GM21515 (cell line): ENCODE results near the gene CNNM4.

Experiments used
- ATAC-seq: cut with Tn5 transposase; IDR thresholded peaks from one replicate; pipeline ENCODE4 v1.9.1; 2021; ENCODE audit not compliant: unreplicated experiment

Gene CNNM4

DNA sequence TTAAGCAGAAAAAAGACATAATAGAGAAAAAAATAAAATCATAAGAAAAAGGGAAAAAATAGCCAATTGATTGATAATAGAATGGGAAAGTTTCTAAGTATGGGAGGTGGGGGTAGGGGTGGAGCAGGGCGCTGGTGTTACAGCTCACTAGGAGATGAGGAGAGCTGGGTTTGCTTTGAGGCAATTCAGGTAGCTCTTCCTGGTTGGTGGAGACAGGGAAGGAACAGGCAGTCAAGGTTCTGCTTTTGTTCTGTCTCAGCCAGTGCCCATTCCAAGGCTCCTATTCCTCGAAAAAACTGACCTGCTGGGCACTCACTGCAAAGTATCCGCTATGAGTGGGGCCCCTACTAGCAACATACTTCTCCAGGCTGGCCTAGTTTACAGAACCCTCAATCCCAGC is 1.7 kb upstream of the CNNM4 start:
- no peak for ATAC-seq

DNA sequence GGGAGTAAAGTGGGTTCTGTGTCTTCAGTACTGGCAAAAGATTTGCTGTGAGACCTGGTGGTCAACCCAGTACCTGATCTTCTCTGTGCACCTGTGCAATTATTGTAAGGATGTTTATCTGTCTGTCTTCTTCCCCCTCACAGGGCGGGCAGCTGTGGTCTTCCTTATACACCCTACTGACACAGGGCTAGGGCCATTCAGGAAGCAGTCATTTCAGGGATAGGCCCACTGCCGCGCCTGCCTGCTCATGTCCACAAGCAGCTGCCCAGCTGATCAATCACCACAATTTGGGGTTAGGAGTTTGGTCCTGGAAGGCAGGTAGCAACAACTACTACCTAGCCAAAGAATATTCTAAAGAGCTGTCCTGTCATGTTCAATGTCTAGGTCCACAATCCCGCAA is 1.2 kb upstream of the CNNM4 start:
- ATAC-seq, result no peak

GRCh38 chr2:96760986-96761832 is 507 bp downstream of the CNNM4 start:
- ATAC-seq, result peak; percentile 9

- ATAC-seq, result no peak
Measured at GRCh38 chr2:96762529-96763311, 2.0 kb downstream of the CNNM4 start.

DNA sequence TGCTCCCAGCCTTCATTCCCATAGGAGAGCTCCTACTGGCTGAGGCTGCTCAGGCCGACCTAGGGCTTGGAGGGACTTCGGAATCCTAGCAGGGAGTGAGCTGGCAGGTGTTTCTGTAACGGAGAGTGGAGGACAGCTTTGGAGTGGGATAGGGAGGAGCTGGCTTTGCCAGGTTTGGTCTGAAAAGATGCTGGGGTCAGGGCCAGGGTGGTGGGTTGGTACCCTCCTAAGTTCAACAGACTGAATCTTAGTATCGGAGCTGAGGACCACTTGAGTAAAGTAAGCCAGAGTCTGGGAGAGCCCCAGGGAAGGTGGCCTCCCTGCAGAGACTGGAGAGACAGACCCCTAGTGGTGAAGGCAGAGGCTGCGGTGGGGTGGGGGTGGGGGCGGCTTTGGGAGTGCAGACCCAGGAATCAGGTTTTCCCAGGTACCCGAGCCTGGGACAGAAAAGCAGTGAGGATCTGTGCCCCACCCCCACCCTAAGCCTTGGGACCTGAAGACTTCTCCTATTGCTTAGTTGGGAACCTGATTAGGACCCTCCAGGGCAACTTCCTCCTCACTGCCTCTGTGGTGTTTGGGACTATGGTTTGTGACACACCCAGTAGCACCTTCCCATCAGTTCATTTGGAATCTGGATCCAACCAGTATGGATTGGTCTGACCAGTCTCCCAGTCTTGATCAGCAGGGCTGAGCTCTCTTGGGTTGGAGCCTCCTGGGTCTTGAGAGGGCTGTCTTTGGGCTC is 3.0 kb downstream of the CNNM4 start:
- no peak for ATAC-seq

GRCh38 chr2:96764253-96764637 is 3.5 kb downstream of the CNNM4 start:
- no peak for ATAC-seq

DNA sequence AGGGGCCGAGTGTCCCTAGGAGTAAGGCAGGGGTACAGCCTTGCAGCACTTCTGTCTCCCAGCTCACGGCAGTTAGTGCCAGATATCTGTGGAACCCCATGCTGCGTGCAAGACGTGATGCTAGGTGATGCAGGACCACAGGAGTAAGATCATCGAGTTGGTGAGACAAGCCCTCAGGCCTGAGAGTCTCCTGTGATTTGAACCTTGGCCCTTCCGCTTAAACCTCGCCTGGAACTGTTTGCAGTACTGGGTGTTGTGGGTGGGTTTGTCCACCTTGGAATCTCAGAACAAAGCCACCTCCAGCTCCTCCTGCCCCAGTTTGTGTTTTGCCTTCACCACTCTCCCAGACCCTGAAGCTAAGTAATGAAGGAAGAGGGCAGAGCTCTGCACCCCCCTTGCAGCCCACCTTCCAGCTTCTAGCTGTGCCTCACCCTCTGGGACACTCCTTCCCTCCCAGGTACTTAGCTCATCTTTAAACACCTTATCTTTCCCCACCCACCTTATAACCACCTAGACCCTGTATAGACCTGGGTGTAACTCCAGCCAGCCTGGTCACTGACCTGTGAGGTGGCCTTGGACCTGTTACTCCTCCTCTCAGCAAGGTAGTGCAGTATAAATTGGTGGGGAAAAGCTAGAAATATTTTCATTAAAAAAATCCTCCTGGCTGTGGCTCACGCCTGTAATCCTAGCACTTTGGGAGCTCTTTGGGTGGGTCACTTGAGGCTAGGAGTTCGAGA is 6.6 kb downstream of the CNNM4 start:
- ATAC-seq, result no peak

- ATAC-seq, result no peak
Measured at GRCh38 chr2:96768083-96768561, 7.4 kb downstream of the CNNM4 start.

GRCh38 chr2:96769814-96770213 is 9.1 kb downstream of the CNNM4 start:
- ATAC-seq, result no peak

DNA sequence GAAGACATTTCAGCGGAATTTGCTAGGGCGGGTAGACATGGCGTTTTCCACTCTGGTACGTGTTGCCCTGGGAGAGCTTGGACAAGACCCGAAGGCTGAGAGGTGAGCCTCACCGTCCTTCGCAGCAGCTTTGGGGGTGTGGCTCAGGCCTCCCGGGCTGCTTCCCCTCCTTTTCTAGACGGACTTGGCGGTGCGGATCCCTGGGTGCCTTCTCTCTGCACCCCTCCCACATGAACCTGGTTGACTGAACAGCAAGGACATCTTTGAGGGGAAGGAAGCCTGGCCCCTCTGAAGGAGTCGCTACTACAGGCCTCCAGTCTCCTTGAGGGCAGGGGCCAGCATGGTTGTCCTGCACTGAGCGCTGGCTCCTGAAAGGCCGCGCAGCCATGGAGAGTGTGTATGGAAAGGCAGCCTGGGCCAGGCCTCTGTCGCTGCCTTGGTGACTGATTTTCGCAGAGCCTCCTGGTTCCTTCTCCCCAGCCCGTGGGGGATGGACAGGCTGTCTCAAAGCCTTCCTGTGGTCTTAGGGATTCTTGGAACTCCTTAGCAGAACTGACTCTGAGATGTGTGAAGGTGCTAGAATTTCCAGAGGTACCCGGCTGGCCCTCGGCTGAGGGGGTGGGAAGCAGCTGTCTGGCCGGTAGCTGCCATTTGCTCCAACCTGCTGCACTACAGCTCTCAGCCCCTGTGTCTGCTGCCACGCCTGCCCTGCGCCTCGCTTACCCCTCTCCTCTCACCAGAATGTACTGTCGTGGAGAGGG is 9.9 kb downstream of the CNNM4 start:
- no peak for ATAC-seq

DNA sequence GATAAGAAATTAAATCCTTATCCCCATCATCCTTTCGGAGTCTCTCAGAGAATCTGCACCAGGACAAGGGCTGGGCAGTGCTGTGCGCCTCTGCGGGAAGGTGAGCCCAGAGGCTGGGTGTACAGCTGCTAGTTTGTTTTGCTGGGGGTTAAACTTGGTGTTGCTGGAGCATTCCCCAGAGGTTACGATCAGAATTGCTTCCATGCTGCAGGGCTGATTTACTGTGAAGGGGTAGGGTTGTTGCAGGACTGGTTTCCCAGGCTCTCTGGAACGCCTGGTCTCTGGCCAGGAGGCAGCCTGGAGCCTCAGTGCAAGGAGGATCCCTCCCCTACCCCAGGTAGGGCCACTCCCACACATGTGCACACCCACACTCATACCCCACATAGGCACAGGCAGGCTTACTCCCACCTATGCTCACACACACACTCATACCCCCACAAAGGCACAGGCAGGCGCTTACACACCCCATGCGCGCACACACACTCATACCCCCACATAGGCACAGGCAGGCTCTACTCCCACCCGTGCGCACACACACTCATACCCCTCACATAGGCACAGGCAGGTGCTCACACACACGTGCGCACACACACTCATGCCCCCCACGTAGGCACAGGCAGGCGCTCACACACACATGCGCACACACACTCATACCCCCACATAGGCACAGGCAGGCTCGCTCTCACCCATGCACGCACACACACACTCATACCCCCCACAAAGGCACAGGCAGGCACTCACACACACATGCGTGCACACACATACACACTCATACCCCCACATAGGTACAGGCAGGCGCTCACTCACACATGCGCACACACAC is 11.3 kb downstream of the CNNM4 start:
- ATAC-seq, result no peak

- no peak for ATAC-seq
Measured at GRCh38 chr2:96772903-96773671, 12.4 kb downstream of the CNNM4 start.

- ATAC-seq, result no peak
Measured at GRCh38 chr2:96773922-96774321, 13.2 kb downstream of the CNNM4 start.

DNA sequence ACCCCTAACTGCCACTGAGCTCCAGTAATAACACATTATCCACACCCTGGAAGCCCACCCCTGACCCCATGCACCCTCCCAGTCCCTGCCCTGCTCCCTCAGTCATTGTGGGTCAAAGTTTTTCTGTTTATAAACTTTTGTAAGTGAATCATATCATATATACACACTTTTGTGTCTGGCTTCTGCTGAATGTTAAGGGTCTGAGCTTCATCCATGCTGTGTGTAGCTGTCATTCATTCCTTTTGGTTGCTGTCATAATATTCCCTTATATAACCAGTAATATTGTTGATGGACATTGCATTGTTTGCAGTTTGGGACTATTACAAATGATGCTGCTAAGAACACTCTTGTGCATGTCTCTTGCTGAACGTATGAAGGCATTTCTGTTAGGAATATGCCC is 14.5 kb downstream of the CNNM4 start:
- no peak for ATAC-seq

DNA sequence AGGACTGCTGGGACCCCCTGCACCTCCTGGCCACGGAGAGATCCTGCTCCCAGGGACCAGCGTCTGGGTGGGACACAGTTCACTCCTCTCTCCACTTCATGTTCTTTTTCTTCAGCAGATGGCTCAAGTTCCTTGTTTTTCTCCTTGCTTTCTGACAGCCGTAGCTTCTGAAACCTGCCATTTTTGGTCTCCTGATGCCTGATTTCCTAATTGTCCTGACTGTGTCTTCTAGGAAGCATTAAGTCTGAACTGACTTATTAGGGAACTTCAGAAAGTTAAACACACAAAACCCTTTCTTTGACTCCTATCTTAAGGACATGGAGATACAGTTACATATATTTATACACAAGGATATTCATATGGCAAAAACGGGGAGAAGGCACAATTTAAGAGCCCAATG is 22.7 kb downstream of the CNNM4 start:
- ATAC-seq, result no peak

DNA sequence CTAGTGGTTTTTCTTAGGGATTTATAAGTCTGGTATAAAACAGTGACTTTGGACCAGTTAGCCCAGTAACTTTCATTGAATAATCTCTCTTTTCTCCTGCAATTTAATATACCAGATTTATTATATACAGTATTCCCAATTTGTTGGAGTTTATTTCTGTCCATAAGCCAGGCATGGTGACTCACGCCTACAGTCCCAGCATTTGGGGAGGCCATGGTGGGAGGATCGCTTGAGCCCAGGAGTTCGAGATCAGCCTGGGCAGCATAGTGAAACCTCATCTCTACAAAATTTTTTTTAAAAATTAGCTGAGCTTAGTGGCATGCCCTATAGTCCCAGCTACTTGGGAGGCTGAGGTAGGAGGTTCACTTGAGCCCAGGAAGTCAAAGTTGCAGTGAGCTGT is 26.7 kb downstream of the CNNM4 start:
- ATAC-seq, result no peak

- no peak for ATAC-seq
Measured at GRCh38 chr2:96788442-96789244, 27.9 kb downstream of the CNNM4 start.

DNA sequence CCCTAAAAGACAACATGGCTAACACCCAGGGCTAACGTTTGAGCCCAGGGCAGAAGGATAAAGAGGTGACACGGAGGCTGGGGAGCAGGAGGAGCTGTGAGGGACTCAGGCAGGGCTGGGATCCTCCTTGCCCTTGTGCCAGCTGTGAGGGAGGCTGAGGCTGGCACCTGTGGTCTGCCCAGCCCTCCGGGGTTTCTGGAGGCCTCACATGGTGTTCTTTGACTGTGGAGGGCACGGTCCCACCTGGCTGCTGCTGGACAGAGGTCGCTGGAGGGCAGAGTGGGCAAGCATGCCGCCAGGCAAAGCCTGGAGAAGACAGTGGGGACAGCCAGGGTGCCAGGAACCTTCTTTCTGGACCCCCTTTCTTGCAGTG is 28.5 kb downstream of the CNNM4 start:
- ATAC-seq, result no peak
